ENCODE measurements around the gene SMARCC2.

SMARCC2 gene

DNA sequence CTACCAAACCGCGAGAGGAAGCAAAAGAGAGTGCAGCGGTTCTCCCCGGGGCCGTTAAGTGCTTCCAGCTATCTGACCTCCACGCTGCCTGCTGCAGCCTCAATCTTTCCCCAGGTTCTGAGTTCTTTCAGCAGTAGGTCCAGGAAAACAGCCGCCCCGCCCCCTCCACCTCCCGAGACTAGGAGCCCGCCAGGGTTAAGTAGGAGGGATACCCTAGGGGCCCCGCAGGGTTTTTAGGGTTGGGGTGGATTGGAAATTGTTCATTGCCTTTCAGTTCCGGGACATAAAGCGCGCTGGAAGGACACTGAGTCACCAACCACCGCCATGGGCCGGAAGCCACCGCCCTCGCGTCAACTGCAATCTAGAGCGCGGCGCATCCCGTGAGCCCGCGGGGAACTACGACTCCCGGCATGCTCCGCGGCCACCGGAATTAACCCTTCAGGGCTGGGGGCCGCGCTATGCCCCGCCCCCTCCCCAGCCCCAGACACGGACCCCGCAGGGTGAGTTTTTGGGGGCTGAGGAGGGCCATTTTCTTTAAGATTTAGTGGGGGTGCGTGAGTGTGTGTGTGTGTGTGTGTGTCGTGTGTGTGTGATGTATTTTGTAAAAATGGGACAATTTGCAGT is 37.0 kb downstream of the SMARCC2 start, which contains the start of gene MYL6B:
Gene MYL6B, plus strand, starts transcription at position 456 of the 624 bp plus-strand sequence. CDS start 1,332 bp downstream, outside the sequence.
- Histone ChIP-seq H3K9me3 (no peaks in the 10 kb centered on the region), H3K27me3 (no peaks in the 10 kb centered on the region), H3K4me3 (ENCODE audit: low read depth, low read length) (peak within 1 kb of the TSS; percentile 80), H3K4me1 (peaks cover 8% of the 10 kb centered on the region), H3K36me3 (peaks cover 13% of the 10 kb centered on the region; the same call in 1 of the 2 replicates)
- peak; percentile 95 for DNase-seq
- TF ChIP-seq, protein P1, sequence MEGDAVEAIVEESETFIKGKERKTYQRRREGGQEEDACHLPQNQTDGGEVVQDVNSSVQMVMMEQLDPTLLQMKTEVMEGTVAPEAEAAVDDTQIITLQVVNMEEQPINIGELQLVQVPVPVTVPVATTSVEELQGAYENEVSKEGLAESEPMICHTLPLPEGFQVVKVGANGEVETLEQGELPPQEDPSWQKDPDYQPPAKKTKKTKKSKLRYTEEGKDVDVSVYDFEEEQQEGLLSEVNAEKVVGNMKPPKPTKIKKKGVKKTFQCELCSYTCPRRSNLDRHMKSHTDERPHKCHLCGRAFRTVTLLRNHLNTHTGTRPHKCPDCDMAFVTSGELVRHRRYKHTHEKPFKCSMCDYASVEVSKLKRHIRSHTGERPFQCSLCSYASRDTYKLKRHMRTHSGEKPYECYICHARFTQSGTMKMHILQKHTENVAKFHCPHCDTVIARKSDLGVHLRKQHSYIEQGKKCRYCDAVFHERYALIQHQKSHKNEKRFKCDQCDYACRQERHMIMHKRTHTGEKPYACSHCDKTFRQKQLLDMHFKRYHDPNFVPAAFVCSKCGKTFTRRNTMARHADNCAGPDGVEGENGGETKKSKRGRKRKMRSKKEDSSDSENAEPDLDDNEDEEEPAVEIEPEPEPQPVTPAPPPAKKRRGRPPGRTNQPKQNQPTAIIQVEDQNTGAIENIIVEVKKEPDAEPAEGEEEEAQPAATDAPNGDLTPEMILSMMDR (IDR thresholded peaks at IDR 0.05; ENCODE audit: low read depth, low read length), result no peak

DNA sequence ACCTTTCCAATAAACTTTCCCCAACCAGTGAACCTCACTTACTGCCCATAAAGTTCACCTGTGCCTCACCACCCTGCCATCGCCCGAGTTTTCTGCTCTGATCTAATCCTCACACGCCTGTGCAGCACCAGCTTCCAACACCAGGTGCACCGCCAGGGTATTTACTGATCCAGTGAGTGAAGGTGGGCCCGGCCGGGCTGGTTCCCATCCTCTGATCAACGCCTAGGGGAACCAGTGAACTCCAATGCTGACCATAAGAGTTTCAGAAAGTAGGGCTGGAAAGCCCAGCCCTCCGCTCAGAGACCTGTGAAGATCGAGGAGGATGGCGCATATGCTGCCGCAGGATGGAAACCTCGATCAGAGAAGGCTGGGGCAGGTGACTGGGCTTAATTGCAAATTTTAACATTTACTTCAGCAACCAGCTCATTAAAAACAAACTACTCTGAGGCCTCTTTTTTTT is 37.6 kb downstream of the SMARCC2 start:
- Histone ChIP-seq H3K36me3 (peaks cover 13% of the 10 kb centered on the region; the same call in 1 of the 2 replicates), H3K4me1 (peaks cover 8% of the 10 kb centered on the region), H3K4me3 (ENCODE audit: low read depth, low read length) (peak overlapping the region; percentile 80), H3K27me3 (no peaks in the 10 kb centered on the region), H3K9me3 (no peaks in the 10 kb centered on the region)
- TF ChIP-seq, protein P1 (IDR thresholded peaks at IDR 0.05; ENCODE audit: low read depth, low read length), result peak; percentile 58
- DNase-seq, result peak; percentile 65

DNA sequence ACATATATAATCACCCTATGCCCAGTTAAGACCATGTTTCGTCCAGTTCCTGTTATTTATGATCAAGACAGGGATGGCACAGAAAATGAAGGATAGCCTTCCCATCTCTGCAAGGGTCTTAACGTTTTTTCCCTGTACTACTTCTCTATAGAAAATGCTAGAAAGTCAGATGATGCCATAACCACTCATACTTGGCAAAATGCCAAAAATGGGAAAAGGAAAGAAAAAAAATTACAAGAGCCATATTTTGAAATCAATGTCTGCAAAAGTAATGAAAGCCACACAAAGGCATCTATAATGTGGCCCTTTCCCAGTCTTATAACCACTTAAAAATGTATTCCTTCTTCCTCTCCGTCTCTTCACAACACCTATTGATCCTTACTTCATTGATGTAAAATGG is 38.7 kb downstream of the SMARCC2 start:
- Histone ChIP-seq H3K27me3 (no peaks in the 10 kb centered on the region), H3K36me3 (peaks cover 11% of the 10 kb centered on the region; the same call in 1 of the 2 replicates), H3K4me3 (ENCODE audit: low read depth, low read length) (no peak overlapping the region), H3K4me1 (peaks cover 8% of the 10 kb centered on the region), H3K9me3 (no peaks in the 10 kb centered on the region)
- no peak for DNase-seq
- TF ChIP-seq, protein P1 (IDR thresholded peaks at IDR 0.05; ENCODE audit: low read depth, low read length), result no peak

DNA sequence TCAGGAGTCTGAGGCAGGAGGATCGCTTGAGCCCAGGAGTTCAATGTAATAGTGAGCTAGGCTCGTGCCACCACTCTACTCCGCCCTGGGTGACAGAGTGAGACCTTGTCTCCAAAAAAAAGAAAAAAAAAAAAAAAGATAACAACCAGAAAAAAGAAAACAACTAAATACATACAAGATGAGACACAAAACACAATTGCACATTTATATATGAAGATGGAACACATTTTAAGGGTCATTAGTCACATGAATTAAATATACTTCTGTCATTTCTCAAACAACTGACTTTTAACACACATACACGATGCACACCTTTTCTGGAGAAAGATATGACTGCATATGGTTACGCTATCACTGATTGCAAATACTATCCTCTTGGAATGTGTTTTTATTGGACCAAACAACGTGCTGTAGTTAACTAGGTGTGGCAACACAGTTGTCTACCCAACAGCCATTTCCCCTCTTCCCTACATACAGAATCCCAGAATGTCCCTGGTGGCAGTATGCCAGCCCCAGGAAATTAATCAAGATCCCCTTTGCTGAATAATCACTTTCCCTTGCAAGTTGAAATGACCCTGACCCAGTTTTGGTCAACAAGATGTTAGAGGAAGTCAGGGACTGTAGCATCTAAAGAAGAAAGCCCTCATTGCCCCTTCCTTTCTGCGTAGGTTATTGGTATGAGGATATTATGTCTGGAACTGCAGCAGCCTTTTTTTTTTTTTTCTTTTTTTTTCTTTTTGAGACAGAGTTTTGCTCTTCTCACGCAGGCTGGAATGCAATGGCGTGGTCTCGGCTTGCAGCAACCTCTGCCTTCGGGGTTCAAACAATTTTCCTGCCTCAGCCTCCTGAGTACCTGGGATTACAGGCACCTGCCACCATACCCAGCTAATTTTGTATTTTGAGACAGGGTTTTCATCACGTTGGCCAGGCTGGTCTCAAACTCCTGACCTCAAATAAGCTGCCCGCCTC is 42.5 kb downstream of the SMARCC2 start:
- TF ChIP-seq, protein P1 (IDR thresholded peaks at IDR 0.05; ENCODE audit: low read depth, low read length), result no peak
- DNase-seq, result no peak

DNA sequence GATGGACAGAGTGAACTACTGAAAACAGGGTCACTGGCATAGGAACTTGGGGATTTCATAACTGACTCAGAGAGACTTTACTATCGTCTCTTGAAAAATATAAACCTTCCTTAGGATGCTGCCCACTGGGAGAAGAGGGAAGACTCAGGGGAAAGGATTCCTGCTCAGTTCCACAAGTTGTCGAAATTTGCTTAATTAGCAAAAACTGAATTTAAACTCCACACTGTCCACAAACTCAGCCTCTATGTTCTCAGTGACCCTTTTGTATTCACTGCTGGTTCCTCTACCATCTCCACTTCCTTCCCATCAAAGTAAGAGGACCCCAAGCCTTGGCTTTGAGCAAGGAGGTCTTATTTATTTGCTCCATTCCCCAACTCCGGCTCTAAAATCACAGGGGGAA is 44.1 kb downstream of the SMARCC2 start:
- no peak for DNase-seq
- Histone ChIP-seq H3K36me3 (peaks cover 41% of the 10 kb centered on the region), H3K27me3 (no peaks in the 10 kb centered on the region), H3K9me3 (no peaks in the 10 kb centered on the region), H3K4me1 (no peaks in the 10 kb centered on the region), H3K4me3 (ENCODE audit: low read depth, low read length) (no peak overlapping the region)
- TF ChIP-seq, protein P1 (IDR thresholded peaks at IDR 0.05; ENCODE audit: low read depth, low read length), result no peak

More for the DNA sequence above, 42.5 kb downstream of the SMARCC2 start:
- H3K27me3 ChIP-seq, result no peaks in the 10 kb centered on the region
- H3K4me3 ChIP-seq (ENCODE audit: low read depth, low read length), result no peak overlapping the region
- H3K36me3 ChIP-seq, result peaks cover 31% of the 10 kb centered on the region
- H3K9me3 ChIP-seq, result no peaks in the 10 kb centered on the region
- H3K4me1 ChIP-seq, result peaks cover 4% of the 10 kb centered on the region; the same call in 1 of the 2 replicates

Measured in BE2C (cell line).